GM06990 (cell line): ENCODE data around the gene EPM2AIP1.
"Not testable (repeated sequence)": the region's sequence is repeated elsewhere in the genome, so short reads cannot be mapped to it uniquely, and the experiment has no call there.

Experiments used
- DNase-seq: peaks from one replicate; pipeline ENCODE4 v3.0.0-alpha.2; 2011; ENCODE audit not compliant: insufficient read length; ENCODE audit errors: extremely low read depth
- H3K27me3 ChIP-seq: replicated peaks from 2 replicates; pipeline ENCODE4 v1.6.0; 2011; ENCODE audit warnings: low read length; ENCODE audit not compliant: control insufficient read depth, insufficient read depth
- H3K36me3 ChIP-seq: 2 replicates; pipeline ENCODE4 v1.5.1; 2011; ENCODE audit warnings: low read length; ENCODE audit not compliant: control insufficient read depth, insufficient read depth
- H3K4me3 ChIP-seq: replicated peaks from 2 replicates; pipeline ENCODE4 v1.5.1; 2011; ENCODE audit warnings: low read depth, mild to moderate bottlenecking, control low read depth, low read length
- CTCF ChIP-seq: IDR thresholded peaks from 2 replicates; pipeline ENCODE4 v1.5.1; 2011; ENCODE audit warnings: low read length, control low read depth, mild to moderate bottlenecking, inconsistent platforms; ENCODE audit not compliant: insufficient read depth, poor library complexity, severe bottlenecking

EPM2AIP1 gene

GRCh38 chr3:36992806-36993325, at the start of gene EPM2AIP1:
Gene EPM2AIP1, minus strand, starts transcription at chr3:36993131. Its CDS starts 54 bp downstream, at chr3:36993077.
- TF ChIP-seq CTCF, result peak; percentile 20
- Histone ChIP-seq H3K4me3 (peak within 1 kb of the TSS; percentile 85), H3K27me3 (no peaks in the 10 kb centered on the region), H3K36me3 (no peaks in the 10 kb centered on the region; the same call in 1 of the 2 replicates)
- no peak for DNase-seq

GRCh38 chr3:37042712-37043111, 49.8 kb upstream of the EPM2AIP1 start:
- peaks cover 11% of the 10 kb centered on the region for H3K36me3 ChIP-seq
- DNase-seq, H3K27me3 ChIP-seq, H3K4me3 ChIP-seq: not testable (repeated sequence)

GRCh38 chr3:37041546-37042195, 48.7 kb upstream of the EPM2AIP1 start:
- H3K4me3 ChIP-seq, result no peak overlapping the region
- TF ChIP-seq CTCF, result no peak
- DNase-seq, result no peak
- H3K27me3 ChIP-seq, result no peaks in the 10 kb centered on the region
- peaks cover 8% of the 10 kb centered on the region for H3K36me3 ChIP-seq

GRCh38 chr3:37040231-37040630, 47.3 kb upstream of the EPM2AIP1 start:
- Histone ChIP-seq H3K27me3 (no peaks in the 10 kb centered on the region), H3K4me3 (no peak overlapping the region), H3K36me3 (peaks cover 16% of the 10 kb centered on the region)
- TF ChIP-seq CTCF, result no peak
- no peak for DNase-seq

GRCh38 chr3:37039161-37039846, 46.4 kb upstream of the EPM2AIP1 start:
- TF ChIP-seq CTCF, result no peak
- H3K36me3 ChIP-seq, result peaks cover 16% of the 10 kb centered on the region
- no peaks in the 10 kb centered on the region for H3K27me3 ChIP-seq
- no peak overlapping the region for H3K4me3 ChIP-seq
- no peak for DNase-seq

- peaks cover 20% of the 10 kb centered on the region for H3K36me3 ChIP-seq
- no peaks in the 10 kb centered on the region for H3K27me3 ChIP-seq
- H3K4me3 ChIP-seq, result no peak overlapping the region
- DNase-seq, result no peak
- TF ChIP-seq CTCF, result no peak
These were observed 44.4 kb upstream of the EPM2AIP1 start for GRCh38 chr3:37037352-37037751.
